GM12878 (cell line): ENCODE measurements around the gene STK32B. TPM values are rescaled to one million over a fixed set of nuclear protein-coding genes. Genes with fewer than 3 reads are reported as not detected.

Experiments used
- ATAC-seq: fragments of 200-7000 bp; cut with Tn5 transposase; 3 replicates; pipeline ENCODE4 v1.9.1; 2020; ENCODE audit warnings: mild to moderate bottlenecking, moderate library complexity
- BruUV-seq: library from RNA; stranded (reverse); fragments of 400-500 nt; replicated peaks from 2 replicates; lab custom pipeline; 2021; lab: Mats Ljungman, UMichigan
- CTCF ChIA-PET: fragments of 300-600 bp; sonication (Branson Sonifier 250); formaldehyde crosslinking; extraction: SDS; loops from one replicate; lab custom pipeline; 2021; ENCODE audit warnings: inconsistent platforms; lab: Yijun Ruan, JAX
- POLR2A ChIA-PET: fragments of 350-600 bp; formaldehyde crosslinking; extraction: SDS; loops from one replicate; lab custom pipeline; 2021; ENCODE audit warnings: inconsistent platforms; lab: Charles Lee
- RAD21 ChIA-PET: fragments of 300-600 bp; sonication (Branson Sonifier 250); formaldehyde crosslinking; loops from one replicate; lab custom pipeline; 2023; ENCODE audit warnings: antibody characterized with exemption; ENCODE audit not compliant: unreplicated experiment; lab: Charles Lee
- SMC1A ChIA-PET: fragments of 300-600 bp; sonication (Branson Sonifier 250); formaldehyde crosslinking; loops from one replicate; lab custom pipeline; 2023; ENCODE audit not compliant: unreplicated experiment, uncharacterized antibody; lab: Charles Lee
- DNase-seq: peaks from one replicate; pipeline ENCODE4 v3.0.0-alpha.2; 2011; ENCODE audit warnings: low read depth, low spot score
- FAIRE-seq: peaks from 3 replicates; lab custom pipeline; 2011; peaks lifted over from hg19 to GRCh38; lab: Jason Lieb, UNC
- H2AFZ ChIP-seq: 2 replicates; pipeline ENCODE4 v1.6.0; 2011; ENCODE audit warnings: low read depth, low read length, control low read depth; ENCODE audit not compliant: control insufficient read depth
- H3K27ac ChIP-seq: 2 replicates; pipeline ENCODE4 v1.5.1; 2011; ENCODE audit warnings: control low read depth; ENCODE audit not compliant: control insufficient read depth, insufficient read depth
- H3K27me3 ChIP-seq, 2 experiments: replicated peaks in 1 of 2; 2 replicates each; pipeline versions ENCODE4 v1.6.0 to v1.6.1; 2011; ENCODE audit warnings: low read length in 1 of 2; ENCODE audit not compliant: control insufficient read depth in 2 of 2, insufficient read depth in 2 of 2
- H3K36me3 ChIP-seq, 2 experiments: 2 replicates each; pipeline ENCODE4 v1.5.1; 2011; ENCODE audit warnings: low read length in 1 of 2; ENCODE audit not compliant: control insufficient read depth in 2 of 2, insufficient read depth in 2 of 2
- H3K4me1 ChIP-seq: 2 replicates; pipeline ENCODE4 v1.6.1; 2011; ENCODE audit warnings: mild to moderate bottlenecking, low read length, moderate library complexity, mixed read lengths; ENCODE audit not compliant: control insufficient read depth, insufficient read depth
- H3K4me2 ChIP-seq: 2 replicates; pipeline ENCODE4 v1.6.0; 2011; ENCODE audit warnings: control low read depth; ENCODE audit not compliant: control insufficient read depth, insufficient read depth
- H3K4me3 ChIP-seq: fragments of 200-600 bp; sonication (generic); 2 replicates; pipeline ENCODE4 v1.5.1; 2016
- H3K79me2 ChIP-seq: 2 replicates; pipeline ENCODE4 v1.6.0; 2011; ENCODE audit warnings: low read length; ENCODE audit not compliant: control insufficient read depth, insufficient read depth
- H3K9ac ChIP-seq: 2 replicates; pipeline ENCODE4 v1.8.0; 2011; ENCODE audit warnings: low read length, control low read depth, mixed read lengths; ENCODE audit not compliant: control insufficient read depth, insufficient read depth
- H3K9me3 ChIP-seq: replicated peaks from 3 replicates; pipeline ENCODE4 v1.5.1; 2011; ENCODE audit warnings: mild to moderate bottlenecking, low read length; ENCODE audit not compliant: control insufficient read depth, insufficient read depth
- H4K20me1 ChIP-seq: 2 replicates; pipeline ENCODE4 v1.6.0; 2011; ENCODE audit not compliant: control insufficient read depth, insufficient read depth
- CUX1 ChIP-seq: IDR thresholded peaks from 2 replicates; pipeline ENCODE4 v1.6.1; 2012; ENCODE audit warnings: improper control_type of control experiment, low read depth, low read length; ENCODE audit not compliant: insufficient replicate concordance
- NFYB ChIP-seq: IDR thresholded peaks from 2 replicates; pipeline ENCODE4 v1.6.1; 2011; ENCODE audit warnings: low read depth, mild to moderate bottlenecking, low read length, improper control_type of control experiment, moderate library complexity; ENCODE audit not compliant: insufficient read depth
- POLR2A ChIP-seq: IDR thresholded peaks from 2 replicates; pipeline ENCODE4 v1.6.1; 2011; ENCODE audit warnings: low read depth, mild to moderate bottlenecking, low read length
- RUNX3 ChIP-seq: IDR thresholded peaks from 2 replicates; pipeline ENCODE4 v1.6.1; 2012; ENCODE audit warnings: low read length, inconsistent platforms
- SMAD5 ChIP-seq: IDR thresholded peaks from 2 replicates; pipeline ENCODE4 v1.6.1; 2016; ENCODE audit warnings: antibody characterized with exemption, low read depth
- WRNIP1 ChIP-seq: IDR thresholded peaks from 2 replicates; pipeline ENCODE4 v1.6.1; 2011; ENCODE audit warnings: low read depth, low read length, improper control_type of control experiment, borderline replicate concordance
- ZBED1 ChIP-seq: IDR thresholded peaks from 2 replicates; pipeline ENCODE4 v1.6.1; 2016; ENCODE audit warnings: borderline replicate concordance
- ZZZ3 ChIP-seq: IDR thresholded peaks from 2 replicates; pipeline ENCODE4 v1.6.1; 2011; ENCODE audit warnings: low read depth; ENCODE audit not compliant: control insufficient read depth, insufficient read length
- WGBS: methylation state at CpG from one replicate; pipeline ENCODE4 v1.1.6; 2016; ENCODE audit warnings: low lambda C conversion rate; ENCODE audit not compliant: insufficient replicate concordance, insufficient coverage; ENCODE audit errors: missing lambda C conversion rate; 5-methylcytosine and 5-hydroxymethylcytosine counted together
- in situ Hi-C: fragments of 300-500 bp; cut with MboI; formaldehyde crosslinking; loops from 9 replicates; pipeline ENCODE4 v1.14.3; 2018; ENCODE audit warnings: mixed read lengths
- intact Hi-C: fragments of 100-400 bp; cut with micrococcal nuclease; formaldehyde crosslinking; loops from one replicate; pipeline ENCODE4 v1.14.2; 2022; ENCODE audit not compliant: unreplicated experiment
- polyA plus RNA-seq, 11 experiments: library from polyadenylated mRNA; depleted of rRNA in 4 of 11; unstranded in 6 of 11; stranded (reverse) in 5 of 11; fragments of >200 nt; fragmentation: Nextera tagmentation in 4 of 11; fragmentation: Illumina TruSeq in 1 of 11; extraction: Ambion mirVana in 4 of 11; extraction: Trizol in 1 of 11; gene quantifications; 1 replicate in 1 of 11; 2 replicates in 10 of 11; pipeline versions ENCODE4 v1.2.1 to v1.2.3, GENCODE V29; 2011 to 2016; ENCODE audit warnings: inconsistent platforms in 2 of 11, missing spikeins in 2 of 11, low read depth in 1 of 11
- total RNA-seq, 4 experiments: library from RNA; depleted of rRNA in 3 of 4; stranded (reverse); fragments of >200 nt in 3 of 4; fragmentation: Illumina TruSeq in 1 of 4; extraction: Trizol in 1 of 4; gene quantifications; 2 replicates each; pipeline versions ENCODE4 v1.2.1 to v1.2.3, GENCODE V29; 2013 to 2021

The STK32B gene
- total and polyA plus RNA-seq, 10 of the 15 experiments (the other 5 are each of a cell fraction or from before 2014, with no cell fraction given) = 0.04 to 0.12 (median 0.08) TPM; not detected in 7

GRCh38 chr4:5120067-5120466 is 68.8 kb downstream of the STK32B start:
- no peak overlapping the region for H2AFZ ChIP-seq
- no peaks in the 10 kb centered on the region for H3K27me3 ChIP-seq
- 65% methylated on average over 10 of the region's 10 CpGs for WGBS
- H3K79me2 ChIP-seq = no peaks in the 10 kb centered on the region
- H3K9me3 ChIP-seq = no peaks in the 10 kb centered on the region
- H3K9ac ChIP-seq = no peak overlapping the region
- FAIRE-seq = no peak
- no peak overlapping the region for H3K4me3 ChIP-seq
- H3K36me3 ChIP-seq = no peaks in the 10 kb centered on the region
- CTCF ChIA-PET = no interaction called here
- BruUV-seq = no TSS peak
- SMC1A ChIA-PET = no interaction called here
- intact Hi-C loops = no loop called here
- in situ Hi-C loops = no loop called here
- no peak for ATAC-seq
- no peak for TF ChIP-seq SMAD5
- no peak for TF ChIP-seq WRNIP1
- no peak for TF ChIP-seq ZBED1
- no peak for TF ChIP-seq NFYB
- TF ChIP-seq CUX1 = no peak
- no peak for TF ChIP-seq ZZZ3
- TF ChIP-seq RUNX3 = no peak
- no peak for TF ChIP-seq POLR2A
- TF ChIP-seq, all 136 proteins: peak for 0
- Histone ChIP-seq H3K27ac (no peak overlapping the region), H3K4me2 (no peak overlapping the region), H4K20me1 (no peaks in the 10 kb centered on the region), H3K4me1 (no peaks in the 10 kb centered on the region)
- ChIA-PET POLR2A (no interaction called here), RAD21 (no interaction called here)
- no peak for DNase-seq
